ENCODE measurements around the gene HGS.
"Not testable (repeated sequence)": the region's sequence is repeated elsewhere in the genome, so short reads cannot be mapped to it uniquely, and the experiment has no call there.

Gene HGS

DNA sequence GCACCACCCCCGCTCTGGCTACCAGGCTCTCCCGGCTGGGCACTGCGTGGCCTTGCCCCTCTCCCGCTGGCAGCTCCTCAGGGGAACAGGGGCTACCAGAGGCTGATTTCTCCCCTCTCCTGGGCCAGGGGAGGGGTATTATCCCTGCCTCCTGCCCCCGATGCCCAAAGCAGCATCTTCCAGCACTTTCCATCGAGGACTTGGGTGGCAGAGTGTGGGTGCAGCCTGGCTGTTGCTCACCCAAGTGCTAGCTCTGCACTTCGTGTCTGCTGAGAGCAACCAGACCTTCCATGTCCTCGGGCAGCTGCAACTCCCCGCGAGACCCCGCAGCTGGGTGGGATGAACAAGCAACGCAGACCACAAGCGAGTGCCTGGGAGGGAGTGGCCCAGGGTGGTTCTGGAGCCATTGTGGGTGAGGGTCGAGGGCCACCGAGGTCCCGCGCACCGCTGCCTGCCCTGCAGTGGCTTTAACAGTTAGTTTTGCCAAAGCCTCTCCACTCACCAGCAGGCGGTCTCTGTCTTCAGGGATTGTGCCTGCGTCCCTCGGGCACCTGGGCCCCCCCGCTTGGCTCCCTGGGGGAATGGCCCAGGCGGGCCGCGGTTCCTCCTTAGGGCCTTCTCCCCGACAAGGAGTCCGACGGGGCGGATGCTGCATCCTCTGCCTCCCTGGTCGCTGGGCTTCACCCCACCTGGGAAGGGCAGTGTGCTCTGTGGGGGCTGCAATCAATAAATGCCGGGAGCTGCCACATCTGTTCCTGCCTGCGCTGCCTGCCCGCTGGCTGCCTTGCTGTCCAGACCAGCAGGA lies 36.7 kb downstream of the HGS start:
- no peak for FAIRE-seq

DNA sequence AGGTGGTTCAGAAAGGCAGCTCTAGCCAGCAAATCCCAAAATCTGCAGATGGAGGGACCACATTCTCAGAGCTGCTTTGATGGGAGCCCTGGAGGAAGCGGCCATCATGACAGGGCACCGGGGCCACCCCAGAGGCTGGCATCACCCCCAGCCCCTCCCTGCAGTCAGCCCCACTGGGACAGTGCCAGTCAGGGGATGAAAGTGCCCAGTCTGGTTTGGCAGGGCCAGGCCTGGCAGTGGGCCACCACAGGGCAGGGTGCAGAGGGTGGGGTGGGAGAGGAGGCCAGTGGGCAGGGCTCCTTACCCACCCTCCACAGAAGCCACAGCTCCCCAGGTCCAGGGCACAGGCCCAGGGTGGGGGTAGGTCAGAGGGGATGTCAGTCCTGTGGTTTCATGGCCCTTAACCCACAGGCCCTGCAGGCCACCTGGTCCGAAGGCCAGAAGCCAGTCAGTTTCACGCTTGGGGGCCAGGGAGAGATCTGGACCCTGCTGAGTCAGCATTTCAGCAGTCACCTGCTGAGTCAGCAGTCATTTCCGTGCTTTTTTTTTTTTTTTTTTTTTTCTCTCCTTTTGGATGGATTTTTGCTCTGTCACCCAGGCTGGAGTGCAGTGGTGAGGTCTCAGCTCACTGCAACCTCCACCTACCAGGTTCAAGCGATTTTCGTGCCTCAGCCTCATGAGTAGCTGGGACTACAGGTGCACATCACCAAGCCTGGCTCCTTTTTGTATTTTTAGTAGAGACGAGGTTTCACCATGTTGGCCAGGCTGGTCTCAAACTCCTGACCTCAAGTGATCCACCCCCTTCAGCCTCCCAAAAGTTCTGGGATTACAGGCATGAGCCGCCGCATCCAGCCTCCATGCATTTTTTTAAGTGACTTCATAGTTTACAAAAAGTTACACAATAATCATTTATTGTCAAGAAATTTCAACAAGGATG lies 38.6 kb downstream of the HGS start:
- FAIRE-seq = no peak

DNA sequence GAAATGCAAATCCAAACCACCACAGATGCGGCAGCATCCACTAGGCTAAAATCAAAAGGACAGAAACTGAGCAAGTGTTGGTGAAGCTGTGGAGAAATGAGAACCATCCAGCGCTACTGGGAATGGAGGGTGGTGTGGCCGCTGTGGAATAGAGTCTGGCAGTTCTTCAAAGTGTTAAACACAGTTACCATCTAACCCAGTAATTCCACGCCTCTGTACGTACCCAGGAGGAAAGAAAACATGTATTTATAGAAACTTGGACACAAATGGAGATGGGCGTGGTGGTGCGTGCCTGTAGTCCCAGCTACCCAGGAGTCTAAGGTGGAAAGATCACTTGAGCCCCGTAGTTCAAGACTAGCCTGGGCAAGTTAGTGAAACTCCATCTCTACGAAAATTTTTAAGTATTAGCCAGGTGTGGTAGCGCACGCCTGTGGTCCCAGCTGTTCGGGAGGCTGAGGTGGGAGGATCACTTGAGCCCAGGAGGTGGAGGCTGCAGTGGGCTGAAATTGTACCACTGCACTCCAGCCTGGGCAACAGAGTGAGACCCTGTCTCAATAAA lies 39.9 kb downstream of the HGS start:
- FAIRE-seq = no peak

DNA sequence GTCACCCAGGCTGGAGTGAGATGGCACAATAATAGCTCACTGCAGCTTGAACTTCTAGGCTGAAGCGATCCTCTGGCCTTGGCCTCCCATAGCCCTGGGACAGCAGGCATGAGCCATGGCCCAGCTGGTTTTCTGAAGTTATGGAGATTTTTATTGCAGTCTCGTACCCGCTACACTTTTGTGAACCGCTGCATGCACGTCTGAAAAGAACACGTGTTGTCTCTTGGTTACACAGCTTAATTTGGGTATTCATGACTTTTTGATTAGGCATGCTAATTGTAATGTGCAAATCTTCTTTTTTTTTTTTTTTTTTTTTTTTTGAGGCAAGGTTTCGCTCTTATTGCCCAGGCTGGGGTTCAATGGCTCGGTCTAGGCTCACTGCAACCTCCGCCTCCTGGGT lies 41.6 kb downstream of the HGS start:
- FAIRE-seq = no peak

DNA sequence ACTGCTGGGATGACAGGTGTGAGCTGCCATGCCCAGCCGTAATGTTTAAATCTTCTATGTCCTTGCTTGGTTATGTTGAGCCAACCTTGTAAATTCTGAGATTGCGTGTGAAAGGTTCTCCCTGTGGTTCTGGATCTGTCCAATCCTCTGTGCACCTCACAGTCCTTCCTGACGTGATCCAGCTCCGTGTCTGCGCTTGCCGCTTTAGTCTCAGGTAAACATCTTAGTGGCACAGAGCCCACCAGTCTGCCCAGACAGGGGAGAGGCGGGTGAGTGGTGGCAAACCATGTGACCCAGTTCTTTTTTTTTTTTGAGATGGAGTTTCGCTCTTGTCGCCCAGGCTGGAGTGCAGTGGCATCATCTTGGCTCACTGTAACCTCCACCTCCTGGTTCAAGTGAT lies 42.2 kb downstream of the HGS start:
- FAIRE-seq = no peak

DNA sequence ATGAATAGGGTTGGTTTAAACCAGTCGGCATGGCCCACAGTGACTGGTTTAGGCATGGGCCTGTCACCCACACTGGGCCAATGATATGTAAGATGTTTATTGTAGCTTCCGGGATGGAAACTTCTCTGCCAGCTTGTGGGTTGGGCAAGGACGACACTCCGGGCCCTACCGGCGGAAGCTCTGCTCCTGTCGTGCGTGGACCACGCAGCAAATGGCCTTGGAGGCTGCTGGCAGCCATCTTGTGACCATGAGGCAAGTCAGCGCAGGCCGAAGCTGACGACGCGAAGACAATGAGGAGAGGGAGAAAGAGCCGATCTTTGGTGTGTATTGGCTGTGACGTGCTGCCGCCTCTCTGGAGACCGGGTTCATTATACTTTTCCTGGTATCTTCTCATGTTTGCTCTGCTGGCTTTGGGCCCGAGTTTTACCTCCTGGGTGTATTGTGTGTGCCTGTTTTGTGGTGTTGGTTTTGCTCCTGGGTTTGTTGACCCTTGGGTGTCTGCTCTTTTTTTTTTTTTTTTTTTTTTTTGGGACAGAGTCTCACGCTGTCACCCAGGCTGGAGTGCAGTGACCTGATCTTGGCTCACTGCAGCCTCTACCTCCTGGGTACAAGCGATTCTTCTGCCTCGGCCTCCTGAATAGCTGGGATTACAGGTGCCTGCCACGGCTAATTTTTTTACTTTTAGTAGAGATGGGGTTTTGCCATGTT lies 43.7 kb downstream of the HGS start:
- FAIRE-seq = no peak

DNA sequence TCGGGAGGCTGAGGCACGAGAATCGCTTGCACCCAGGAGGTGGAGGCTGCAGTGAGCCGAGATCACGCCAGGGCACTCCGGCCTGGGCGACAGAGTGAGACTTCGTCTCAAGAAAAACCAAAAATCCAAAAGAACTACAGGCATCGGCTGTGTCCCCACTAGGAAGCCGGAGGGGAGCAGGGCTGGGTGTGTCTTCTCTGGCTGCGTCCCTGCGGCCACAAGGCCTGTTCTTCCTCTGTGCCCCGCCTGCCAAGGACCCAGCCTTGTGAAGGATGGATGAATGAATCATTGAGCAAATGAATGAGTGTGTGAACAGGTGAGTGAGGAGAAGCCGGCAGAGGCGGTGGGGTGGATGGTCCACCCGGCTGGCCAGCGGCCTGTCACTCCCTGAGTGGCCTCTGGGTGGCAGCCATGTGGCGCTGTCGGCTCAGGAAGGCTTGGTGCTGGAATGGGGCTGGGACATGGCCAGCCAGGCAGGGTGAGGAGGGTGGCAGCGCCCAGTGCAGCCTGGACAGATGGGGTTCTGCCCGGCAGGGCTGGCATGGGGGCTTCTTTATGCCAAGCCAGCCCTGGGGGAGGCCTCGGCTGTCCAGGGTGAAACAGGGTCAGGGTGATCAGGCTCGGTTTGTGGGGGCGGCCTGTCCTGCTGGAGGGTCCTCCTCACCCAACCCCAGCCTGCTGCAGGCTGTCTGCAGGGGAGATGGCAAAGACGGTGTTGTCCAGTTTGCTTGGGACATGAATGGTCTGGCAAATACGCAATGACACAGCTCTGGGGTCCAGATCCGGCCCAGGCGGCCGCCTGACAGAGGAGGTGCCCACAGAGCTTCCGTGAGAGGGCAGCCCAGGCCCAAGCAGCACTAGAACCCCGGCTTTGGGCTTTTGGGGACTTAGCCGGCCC lies 49.9 kb downstream of the HGS start:
- no peak for FAIRE-seq

DNA sequence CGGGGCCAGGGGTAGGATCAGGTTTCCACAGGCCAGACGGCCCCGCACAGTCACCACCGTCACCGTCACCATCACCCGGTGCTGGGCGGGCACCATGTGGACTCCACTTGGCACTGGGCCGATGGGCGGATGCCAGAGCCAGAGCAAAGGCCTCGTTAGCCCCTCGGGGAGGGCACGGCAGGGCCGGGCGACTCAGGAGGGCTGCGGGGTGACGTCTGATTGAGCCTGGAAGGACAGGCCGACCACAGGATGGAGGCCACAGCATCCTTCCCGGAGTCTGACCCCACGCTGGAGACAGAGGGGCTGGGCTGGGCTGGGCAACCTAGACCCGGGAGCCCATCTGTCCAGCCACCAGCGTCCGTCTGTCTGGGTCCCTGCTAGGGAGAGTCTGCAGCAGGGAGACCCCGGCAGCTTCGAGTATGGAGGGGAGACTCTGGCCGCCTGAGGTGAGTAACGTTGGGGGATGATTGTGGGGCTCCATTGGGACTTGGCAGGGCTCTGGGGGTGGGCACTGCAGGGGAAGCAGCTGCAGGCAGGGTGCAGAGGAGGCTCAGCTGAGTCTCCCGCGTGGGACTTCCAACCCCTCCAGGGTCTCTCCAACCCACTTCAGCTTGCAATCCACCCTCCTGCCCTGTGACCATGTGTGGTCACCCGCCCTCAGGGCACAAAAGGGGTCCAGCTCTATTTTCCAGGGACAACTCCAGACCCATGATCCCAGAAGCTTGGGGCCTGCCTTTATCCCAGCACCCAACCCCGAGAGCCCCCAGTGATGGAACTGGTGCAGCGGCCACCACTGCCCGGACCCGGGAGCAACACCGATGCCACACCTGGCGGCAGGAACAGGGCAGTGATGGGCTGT lies 50.8 kb downstream of the HGS start:
- no peak for FAIRE-seq

DNA sequence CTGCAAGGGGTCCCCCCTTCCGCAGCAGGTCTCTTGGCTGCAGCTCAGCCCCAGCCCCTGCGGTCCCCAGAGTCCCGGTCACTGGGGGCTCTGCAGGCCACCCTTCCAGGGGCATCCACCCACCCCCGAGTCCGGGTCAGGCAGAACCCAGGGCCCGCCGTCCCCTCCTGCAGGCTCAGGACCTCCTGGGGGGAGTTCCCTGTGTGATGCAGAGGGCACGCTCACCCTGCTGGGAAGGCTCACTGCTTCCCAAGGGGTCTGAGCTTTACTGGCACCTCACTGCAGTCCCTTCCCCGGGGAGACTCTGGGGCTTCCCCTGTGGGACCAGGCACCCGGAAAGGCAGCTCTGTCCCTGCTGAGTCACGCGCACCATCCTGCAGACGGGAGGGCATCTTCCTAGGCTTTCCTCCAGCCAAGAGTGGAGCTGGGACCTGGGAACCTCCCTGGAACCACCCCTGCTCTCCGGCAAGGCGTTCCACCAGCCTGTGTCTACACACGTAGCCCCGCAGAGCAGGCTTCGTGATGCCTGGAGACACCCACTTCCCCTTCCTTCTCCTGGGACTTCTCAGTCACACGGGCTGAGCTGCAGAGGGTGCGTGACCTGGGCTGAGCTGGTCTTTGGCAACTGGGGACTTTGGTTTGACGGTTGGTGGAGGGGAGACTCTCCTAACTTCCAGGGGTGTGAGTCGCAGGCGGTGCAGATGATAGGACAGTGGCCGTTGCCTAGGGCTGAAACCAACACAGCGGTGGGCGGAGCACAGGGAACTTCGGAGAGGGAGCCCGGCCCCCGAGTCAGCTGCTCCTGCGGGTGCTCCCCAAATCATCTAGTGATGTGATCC lies 51.7 kb downstream of the HGS start:
- FAIRE-seq = no peak

DNA sequence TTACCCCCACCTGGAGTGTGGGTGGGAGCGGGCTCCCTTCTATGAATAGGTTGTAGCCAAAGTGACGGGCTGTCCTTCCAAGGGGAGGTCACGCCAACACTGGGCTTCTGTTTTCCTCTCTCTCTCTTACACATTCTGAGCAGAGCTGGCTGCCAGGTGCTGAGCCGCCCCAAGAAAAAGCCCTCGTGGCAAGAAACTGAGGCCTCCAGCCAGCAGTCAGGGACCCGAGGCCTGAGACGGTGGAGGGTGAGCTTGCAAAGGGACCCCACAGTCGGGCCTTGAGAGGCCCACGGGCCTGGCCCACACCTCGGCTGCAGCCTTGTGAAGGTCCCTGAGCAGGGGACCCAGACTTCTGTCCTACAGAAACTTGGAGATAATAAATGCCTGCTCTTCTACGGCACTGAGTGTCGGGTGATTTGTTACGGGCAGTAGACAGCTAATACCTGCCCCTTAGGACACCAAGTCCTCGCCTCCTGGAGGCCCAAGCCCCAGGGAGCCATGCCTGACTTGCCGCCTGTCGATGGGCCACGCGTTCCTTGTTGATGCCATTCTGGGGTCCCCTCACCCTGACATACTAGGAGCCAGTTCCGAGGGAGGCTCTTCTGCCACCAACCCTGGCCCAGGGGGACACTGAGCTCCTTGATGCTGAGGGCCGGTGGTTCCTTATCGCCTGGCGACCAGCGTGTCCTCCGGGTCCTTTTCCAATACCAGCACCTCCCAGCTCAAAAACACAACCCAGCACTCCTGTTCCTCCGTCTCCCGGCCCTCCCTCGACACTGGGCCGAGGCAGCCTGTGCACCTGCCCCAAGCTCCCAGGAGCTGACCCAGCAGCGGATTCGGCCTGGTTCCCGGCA lies 54.4 kb downstream of the HGS start:
- no peak for FAIRE-seq

DNA sequence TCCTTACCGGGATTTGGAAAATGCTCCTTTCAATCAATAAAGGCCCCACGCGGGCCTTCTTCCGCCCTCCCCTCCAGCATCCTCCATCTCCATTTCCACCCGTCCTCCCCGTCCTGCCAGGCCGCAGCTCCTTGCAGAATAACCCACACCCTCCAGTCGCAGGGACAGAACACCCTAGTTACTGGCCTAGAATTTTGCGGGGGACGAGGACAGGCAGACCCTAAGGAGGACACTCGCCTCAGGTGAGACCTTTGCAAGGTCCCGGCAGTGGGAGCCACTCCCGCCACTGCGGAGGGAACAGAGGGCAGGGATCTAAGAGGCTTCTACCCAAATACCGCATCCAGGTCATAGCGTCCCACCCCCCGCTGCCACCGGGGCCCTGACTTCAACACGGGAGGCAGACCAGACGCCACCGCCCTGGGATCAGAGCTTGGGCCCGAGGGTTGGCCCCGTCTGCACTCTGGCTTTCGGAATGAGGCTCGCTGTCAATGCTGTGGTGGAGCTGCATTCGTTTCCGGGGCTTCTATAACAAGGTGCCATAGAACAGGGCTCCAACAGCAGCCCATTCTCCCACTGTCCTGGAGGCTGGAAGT lies 55.1 kb downstream of the HGS start:
- no peak for FAIRE-seq

DNA sequence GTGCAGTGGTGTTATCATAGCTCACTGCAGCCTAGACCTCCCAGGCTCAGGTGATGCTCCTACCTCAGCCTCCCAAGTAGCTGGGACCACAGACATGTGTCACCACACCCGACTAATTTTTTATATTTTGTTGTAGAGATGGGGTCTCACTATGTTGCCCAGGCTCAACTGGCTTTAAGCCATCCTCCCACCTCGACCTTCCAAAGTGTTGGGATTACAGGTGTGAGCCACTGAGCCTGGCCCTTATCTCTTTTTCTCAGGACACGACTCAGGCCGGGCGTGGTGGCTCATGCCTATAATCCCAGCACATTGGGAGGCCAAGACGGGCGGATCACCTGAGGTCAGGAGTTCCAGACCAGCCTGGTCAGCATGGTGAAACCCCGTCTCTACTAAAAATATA lies 55.8 kb downstream of the HGS start:
- FAIRE-seq = not testable (repeated sequence)

DNA sequence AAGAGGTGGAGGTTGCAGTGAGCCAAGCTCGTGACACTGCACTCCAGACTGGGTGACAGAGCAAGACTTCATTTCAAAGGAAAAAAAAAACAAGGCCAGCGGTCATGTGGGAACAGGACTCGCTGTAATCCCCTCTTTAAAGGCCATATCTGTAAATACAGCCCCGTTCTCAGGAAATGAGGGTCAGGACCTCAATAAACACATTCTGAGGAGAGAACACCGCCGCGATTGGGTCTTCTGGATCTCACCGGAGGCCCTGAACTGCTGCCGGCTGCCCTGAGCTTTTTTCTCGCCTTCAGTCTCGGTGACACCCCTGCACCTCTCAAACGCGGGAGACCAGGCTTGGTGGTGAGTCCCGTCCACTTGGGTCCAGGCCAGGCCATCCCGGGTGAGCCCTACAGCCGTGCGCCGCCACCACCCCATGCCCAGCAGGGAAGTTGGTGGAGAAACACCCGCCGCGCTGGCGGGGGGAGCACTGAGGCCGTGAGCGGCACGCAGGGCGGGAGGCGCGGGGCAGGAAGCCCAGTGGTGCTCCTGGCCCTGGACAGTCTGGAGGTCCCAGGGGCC lies 56.7 kb downstream of the HGS start:
- no peak for FAIRE-seq

DNA sequence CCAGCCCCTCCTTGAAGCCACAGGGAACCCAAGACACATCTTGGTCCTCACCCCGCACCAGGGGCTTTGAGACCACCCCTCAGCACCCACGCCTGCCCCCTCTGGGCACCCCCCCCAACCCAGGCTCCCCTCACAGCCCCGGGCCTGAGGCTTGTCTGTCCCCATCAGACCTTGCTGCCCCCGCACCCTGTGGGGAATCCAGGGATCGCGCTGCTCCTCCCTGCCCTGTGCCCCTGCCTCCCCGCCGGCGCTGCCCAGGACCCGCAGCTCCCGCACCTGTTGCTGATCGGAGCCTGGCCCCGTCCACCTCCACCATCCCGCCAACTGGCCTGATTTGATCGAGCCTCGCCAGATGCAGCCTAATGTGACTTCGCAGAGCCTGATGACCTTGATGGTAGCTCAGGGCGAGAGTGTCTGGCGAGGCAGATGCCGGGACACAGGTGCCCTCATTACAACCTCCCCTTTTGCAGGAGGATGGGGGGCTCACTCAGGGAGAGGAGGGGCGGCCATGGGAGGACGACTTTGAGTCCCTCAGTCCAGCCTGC lies 57.3 kb downstream of the HGS start:
- no peak for FAIRE-seq

DNA sequence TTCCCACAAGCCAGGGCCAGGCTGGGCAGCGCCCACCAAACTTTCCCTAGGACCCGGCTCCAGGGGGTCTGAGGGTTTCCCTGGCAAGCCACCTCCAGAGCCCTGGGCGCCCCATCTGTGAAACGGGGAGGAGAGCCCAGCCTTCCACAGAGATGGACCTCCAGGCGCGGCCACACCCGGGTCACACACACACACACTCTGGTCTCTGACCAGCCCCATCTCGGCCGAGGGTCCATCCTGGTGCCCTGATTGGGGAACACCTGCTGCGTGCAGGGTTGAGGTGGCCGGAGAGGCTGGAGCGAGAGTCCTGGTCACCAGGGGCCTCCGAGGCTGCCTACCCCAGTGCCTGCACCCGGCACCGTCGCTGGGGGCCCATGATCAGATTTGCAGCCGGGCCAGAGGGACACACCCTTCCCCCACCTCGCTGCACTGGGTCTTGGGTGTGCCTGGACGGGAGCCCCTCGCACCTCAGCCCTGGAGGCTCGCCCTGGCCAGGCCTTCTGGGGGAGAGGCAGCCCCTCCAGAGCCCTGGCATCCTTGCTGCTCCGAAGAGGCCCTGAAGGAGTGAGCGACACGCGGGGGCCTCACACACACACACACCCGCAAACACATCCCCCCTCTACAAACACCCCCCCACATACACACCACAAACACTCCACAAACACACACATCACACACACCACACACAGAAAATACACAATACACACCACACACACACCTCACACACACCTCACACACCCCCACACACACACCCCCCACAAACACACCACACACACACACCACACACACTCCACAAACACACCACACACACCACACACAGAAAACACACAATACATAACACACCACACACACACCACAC lies 58.0 kb downstream of the HGS start:
- FAIRE-seq = no peak
